ENCODE measurements around the gene ZNF821. TPM values are rescaled to one million over a fixed set of nuclear protein-coding genes. Genes with fewer than 3 reads are reported as not detected.

Gene ZNF821
- total RNA-seq, 1 experiment from 2014 or later: 6.4 TPM

- H3K27me3 ChIP-seq (ENCODE audit: control insufficient read depth, insufficient read depth, low read length): no peaks in the 10 kb centered on the region
- H3K4me1 ChIP-seq (ENCODE audit: control insufficient read depth, insufficient read depth, low read length): no peaks in the 10 kb centered on the region
- POLR2A ChIA-PET: no interaction called here
- H3K4me3 ChIP-seq (ENCODE audit: low read depth in 2 of 2, low read length in 2 of 2): no peak overlapping the region
- ATAC-seq (no peak), DNase-seq (ENCODE audit: low read depth, low spot score) (no peak)
- no peak overlapping the region for H3K27ac ChIP-seq (ENCODE audit: low read length)
- BruUV-seq (replicated peaks): no TSS peak
- intact Hi-C loops (cut with micrococcal nuclease; ENCODE audit: unreplicated experiment) (no loop called here), in situ Hi-C loops (cut with HindIII; ENCODE audit: low pct_unique_long_range_greater_than_20kb, low sequenced_read_pairs) (no loop called here)
- no peaks in the 10 kb centered on the region for H3K9me3 ChIP-seq (ENCODE audit: control insufficient read depth, insufficient read depth, low read depth, low read length)
- peaks cover 22% of the 10 kb centered on the region for H3K36me3 ChIP-seq (ENCODE audit: control insufficient read depth, insufficient read depth, low read length)
- CTCF ChIA-PET: no interaction called here
- no peak for TF ChIP-seq TCF7L2 (IDR thresholded peaks at IDR 0.05; ENCODE audit: low read depth, low read length)
- TF ChIP-seq SIN3A (IDR thresholded peaks at IDR 0.05; ENCODE audit: borderline replicate concordance, insufficient read depth, low read depth, low read length): no peak
- TF ChIP-seq, protein P1, sequence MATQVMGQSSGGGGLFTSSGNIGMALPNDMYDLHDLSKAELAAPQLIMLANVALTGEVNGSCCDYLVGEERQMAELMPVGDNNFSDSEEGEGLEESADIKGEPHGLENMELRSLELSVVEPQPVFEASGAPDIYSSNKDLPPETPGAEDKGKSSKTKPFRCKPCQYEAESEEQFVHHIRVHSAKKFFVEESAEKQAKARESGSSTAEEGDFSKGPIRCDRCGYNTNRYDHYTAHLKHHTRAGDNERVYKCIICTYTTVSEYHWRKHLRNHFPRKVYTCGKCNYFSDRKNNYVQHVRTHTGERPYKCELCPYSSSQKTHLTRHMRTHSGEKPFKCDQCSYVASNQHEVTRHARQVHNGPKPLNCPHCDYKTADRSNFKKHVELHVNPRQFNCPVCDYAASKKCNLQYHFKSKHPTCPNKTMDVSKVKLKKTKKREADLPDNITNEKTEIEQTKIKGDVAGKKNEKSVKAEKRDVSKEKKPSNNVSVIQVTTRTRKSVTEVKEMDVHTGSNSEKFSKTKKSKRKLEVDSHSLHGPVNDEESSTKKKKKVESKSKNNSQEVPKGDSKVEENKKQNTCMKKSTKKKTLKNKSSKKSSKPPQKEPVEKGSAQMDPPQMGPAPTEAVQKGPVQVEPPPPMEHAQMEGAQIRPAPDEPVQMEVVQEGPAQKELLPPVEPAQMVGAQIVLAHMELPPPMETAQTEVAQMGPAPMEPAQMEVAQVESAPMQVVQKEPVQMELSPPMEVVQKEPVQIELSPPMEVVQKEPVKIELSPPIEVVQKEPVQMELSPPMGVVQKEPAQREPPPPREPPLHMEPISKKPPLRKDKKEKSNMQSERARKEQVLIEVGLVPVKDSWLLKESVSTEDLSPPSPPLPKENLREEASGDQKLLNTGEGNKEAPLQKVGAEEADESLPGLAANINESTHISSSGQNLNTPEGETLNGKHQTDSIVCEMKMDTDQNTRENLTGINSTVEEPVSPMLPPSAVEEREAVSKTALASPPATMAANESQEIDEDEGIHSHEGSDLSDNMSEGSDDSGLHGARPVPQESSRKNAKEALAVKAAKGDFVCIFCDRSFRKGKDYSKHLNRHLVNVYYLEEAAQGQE (IDR thresholded peaks at IDR 0.05; ENCODE audit: insufficient read depth in 1 of 2, low read depth in 2 of 2, low read length in 1 of 2): no peak
- TF ChIP-seq POLR2AphosphoS5 (IDR thresholded peaks at IDR 0.05; ENCODE audit: low read depth, low read length): no peak
- no peak for TF ChIP-seq CTCF (IDR thresholded peaks at IDR 0.05)
Observed at GRCh38 chr16:71915350-71915749, 31.4 kb upstream of the ZNF821 start.

- no peak for TF ChIP-seq CTCF (IDR thresholded peaks at IDR 0.05)
- no peak for TF ChIP-seq SIN3A (IDR thresholded peaks at IDR 0.05; ENCODE audit: borderline replicate concordance, insufficient read depth, low read depth, low read length)
- no peak for TF ChIP-seq TCF7L2 (IDR thresholded peaks at IDR 0.05; ENCODE audit: low read depth, low read length)
- TF ChIP-seq, protein P1 (IDR thresholded peaks at IDR 0.05; ENCODE audit: insufficient read depth in 1 of 2, low read depth in 2 of 2, low read length in 1 of 2): no peak
- TF ChIP-seq POLR2AphosphoS5 (IDR thresholded peaks at IDR 0.05; ENCODE audit: low read depth, low read length): no peak
- no peaks in the 10 kb centered on the region for H3K4me1 ChIP-seq (ENCODE audit: control insufficient read depth, insufficient read depth, low read length)
- in situ Hi-C loops (cut with HindIII; ENCODE audit: low pct_unique_long_range_greater_than_20kb, low sequenced_read_pairs) (no loop called here), intact Hi-C loops (cut with micrococcal nuclease; ENCODE audit: unreplicated experiment) (no loop called here)
- CTCF ChIA-PET: no interaction called here
- no TSS peak for BruUV-seq (replicated peaks)
- no peaks in the 10 kb centered on the region for H3K9me3 ChIP-seq (ENCODE audit: control insufficient read depth, insufficient read depth, low read depth, low read length)
- ATAC-seq: no peak
- DNase-seq (ENCODE audit: low read depth, low spot score): no peak
- H3K36me3 ChIP-seq (ENCODE audit: control insufficient read depth, insufficient read depth, low read length): peaks cover 22% of the 10 kb centered on the region
- no peaks in the 10 kb centered on the region for H3K27me3 ChIP-seq (ENCODE audit: control insufficient read depth, insufficient read depth, low read length)
- POLR2A ChIA-PET: no interaction called here
- no peak overlapping the region for H3K4me3 ChIP-seq (ENCODE audit: low read depth in 2 of 2, low read length in 2 of 2)
- no peak overlapping the region for H3K27ac ChIP-seq (ENCODE audit: low read length)
Observed at GRCh38 chr16:71914802-71915201, 30.8 kb upstream of the ZNF821 start.
